ENCODE measurements around the gene CAGE1.
"Not testable (repeated sequence)": the region's sequence is repeated elsewhere in the genome, so short reads cannot be mapped to it uniquely, and the experiment has no call there.

The CAGE1 gene

DNA sequence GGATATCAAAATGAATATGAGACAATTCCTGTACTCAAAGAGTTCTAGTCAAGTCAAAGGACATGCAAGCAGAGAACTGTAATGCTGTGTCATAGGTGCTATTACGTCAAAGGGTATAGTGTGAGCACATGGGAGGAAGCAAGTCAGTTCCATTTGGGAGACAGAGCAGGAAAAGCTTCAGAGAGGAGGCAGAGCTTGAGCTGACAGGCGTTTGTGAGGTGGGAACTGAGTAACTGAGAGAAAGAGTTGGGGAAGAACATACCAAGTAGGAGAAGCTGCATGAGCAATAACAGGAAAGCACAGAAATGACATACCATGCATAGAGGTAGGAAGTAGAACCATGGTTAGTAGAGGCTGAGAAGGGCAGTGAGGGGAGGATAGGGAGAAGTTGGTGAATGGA is 61.3 kb downstream of the CAGE1 start:
- no peak for DNase-seq (ENCODE audit: low read depth)
- no peak for TF ChIP-seq CTCF (IDR thresholded peaks at IDR 0.05; ENCODE audit: control insufficient read depth, extremely low read depth, insufficient read depth)
- H3K4me3 ChIP-seq (ENCODE audit: low read depth, low read length): no peak overlapping the region

DNA sequence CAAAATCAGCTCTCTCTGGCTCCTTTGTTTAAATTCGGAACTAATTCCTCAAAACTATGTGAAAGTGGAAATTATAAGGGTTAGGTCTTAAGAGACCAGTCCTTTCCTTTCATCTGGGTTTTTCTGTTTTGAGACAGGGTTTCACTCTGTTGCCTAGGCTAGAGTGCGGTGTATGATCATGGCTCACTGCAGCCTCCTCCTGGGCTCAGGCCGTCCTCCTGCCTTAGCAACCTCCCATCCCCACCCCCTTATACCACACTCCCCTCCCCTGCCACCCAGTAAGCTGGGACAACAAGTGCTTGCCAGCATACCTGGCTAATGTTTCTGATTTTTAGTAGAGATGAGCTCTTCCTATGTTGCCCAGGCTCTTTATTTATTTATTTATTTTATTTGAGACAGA is 63.8 kb downstream of the CAGE1 start:
- no peak for DNase-seq (ENCODE audit: low read depth)
- no peak for TF ChIP-seq CTCF (IDR thresholded peaks at IDR 0.05; ENCODE audit: control insufficient read depth, extremely low read depth, insufficient read depth)
- no peak overlapping the region for H3K4me3 ChIP-seq (ENCODE audit: low read depth, low read length)

DNA sequence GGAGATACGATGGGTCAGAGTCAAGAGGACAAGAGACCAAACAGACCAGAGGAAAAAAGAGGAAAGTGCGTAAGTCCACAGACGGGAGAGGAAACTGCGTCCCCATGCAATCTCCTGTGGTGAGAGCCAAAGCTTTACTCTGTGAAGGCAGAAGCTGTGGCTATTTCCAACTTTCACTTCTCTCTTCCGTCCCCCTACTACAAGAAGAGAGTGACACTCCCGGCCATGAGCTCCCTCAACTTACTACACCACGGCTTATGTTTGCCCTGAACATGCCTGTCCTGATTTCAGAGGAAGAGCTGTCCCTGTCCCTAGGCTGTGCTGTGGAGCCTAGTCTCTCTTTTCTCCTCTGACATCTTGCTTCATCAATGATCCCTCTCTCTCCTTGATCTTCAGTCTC is 65.0 kb downstream of the CAGE1 start:
- H3K4me3 ChIP-seq (ENCODE audit: low read depth, low read length): no peak overlapping the region
- TF ChIP-seq CTCF (IDR thresholded peaks at IDR 0.05; ENCODE audit: control insufficient read depth, extremely low read depth, insufficient read depth): no peak
- no peak for DNase-seq (ENCODE audit: low read depth)

DNA sequence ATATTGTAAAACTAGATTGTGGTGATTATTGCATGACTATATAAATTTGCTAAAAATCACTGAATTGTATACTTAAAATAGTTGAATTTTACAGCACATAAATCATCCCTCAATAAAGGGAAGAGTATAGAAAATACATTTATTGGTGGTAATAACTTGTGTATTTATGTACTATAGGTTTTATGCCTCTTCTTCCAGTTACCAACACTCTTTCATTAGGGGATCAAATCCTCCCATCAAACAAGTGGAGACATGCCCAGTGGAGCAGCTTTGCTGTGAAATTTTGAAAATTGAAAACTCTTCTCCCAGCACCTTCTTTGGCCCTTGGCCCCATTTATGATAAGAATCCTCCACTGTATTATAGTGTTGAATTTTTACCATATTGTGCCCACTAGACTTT is 66.5 kb downstream of the CAGE1 start:
- TF ChIP-seq CTCF (IDR thresholded peaks at IDR 0.05; ENCODE audit: control insufficient read depth, extremely low read depth, insufficient read depth): no peak
- no peak for DNase-seq (ENCODE audit: low read depth)
- no peak overlapping the region for H3K4me3 ChIP-seq (ENCODE audit: low read depth, low read length)

- not testable (repeated sequence) for DNase-seq (ENCODE audit: low read depth); H3K4me3 ChIP-seq (ENCODE audit: low read depth, low read length)
Measured at GRCh38 chr6:7321866-7322265, 67.7 kb downstream of the CAGE1 start.

DNA sequence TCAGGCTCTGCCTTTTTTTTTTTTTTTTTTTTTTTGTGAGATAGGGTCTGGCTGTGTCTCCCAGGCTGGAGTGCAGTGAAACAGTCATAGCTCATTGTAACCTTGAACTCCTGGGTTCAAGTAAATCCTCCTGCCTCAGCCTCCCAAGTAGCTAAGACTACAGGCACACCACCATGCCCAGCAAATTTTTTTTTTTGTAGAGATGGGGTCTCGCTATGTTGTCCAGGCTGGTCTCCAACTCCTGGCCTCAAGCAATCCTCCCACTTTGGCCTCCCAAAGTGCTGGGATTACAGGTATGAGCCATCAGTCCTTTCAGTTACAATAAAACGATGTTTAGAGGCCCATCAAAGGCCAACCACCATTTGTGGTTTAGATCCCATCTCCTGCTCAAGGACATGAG is 70.1 kb downstream of the CAGE1 start:
- DNase-seq (ENCODE audit: low read depth); H3K4me3 ChIP-seq (ENCODE audit: low read depth, low read length): not testable (repeated sequence)

DNA sequence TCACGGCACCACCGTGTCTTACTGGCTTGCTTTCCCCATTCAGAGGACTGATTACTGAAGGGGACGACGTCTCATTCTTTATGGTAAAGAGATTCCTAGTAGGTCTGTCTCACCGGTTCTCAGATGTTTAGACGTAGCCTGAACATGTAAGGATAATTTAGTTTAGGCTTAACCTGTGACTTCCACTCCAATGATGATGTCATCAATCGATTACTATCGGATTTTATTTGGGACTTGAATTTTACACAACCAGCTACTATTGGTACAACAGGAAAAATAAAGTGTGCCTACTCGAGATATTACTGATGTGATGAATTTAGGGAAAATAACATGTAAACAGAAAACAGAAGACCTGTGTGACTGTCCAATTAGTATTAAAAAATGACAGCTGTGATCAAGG is 72.0 kb downstream of the CAGE1 start:
- TF ChIP-seq CTCF (IDR thresholded peaks at IDR 0.05; ENCODE audit: control insufficient read depth, extremely low read depth, insufficient read depth): no peak
- DNase-seq (ENCODE audit: low read depth): no peak
- H3K4me3 ChIP-seq (ENCODE audit: low read depth, low read length): no peak overlapping the region

DNA sequence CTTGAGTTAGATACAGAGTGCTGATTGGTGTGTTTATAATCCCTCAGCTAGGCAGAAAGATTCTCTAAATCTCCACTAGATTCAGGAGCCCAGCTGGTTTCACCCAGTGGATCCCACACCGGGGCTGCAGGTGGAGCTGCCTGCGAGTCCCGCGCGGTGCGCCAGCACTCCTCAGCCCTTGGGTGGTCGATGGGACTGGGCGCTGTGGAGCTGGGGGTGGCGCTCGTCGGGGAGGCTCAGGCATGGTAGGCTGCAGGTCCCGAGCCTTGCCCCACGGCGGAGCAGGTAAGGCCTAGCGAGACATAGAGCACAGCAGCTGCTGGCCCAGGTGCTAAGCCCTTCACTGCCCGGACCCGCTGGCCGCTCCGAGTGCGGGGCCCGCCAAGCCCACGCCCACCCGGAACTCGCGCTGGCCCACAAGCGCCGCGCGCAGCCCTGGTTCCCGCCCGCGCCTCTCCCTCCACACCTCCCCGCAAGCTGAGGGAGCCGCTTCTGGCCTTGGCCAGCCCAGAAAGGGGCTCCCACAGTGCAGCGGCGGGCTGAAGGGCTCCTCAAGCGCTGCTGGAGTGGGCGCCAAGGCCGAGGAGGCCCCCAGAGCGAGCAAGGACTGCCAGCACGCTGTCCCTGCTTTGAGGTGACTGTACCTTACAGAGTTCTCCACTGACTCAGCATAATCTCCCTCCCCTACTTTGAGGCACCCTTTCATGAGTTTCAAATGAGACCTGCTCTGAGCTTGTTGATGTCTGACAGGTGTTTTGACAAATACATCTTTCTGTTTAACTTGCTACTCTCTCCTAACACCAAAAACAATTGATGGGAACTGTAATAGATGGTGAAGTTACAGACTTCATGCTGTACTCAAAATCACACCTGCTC is 72.6 kb downstream of the CAGE1 start:
- no peak for TF ChIP-seq CTCF (IDR thresholded peaks at IDR 0.05; ENCODE audit: control insufficient read depth, extremely low read depth, insufficient read depth)
- H3K4me3 ChIP-seq (ENCODE audit: low read depth, low read length): no peak overlapping the region
- no peak for DNase-seq (ENCODE audit: low read depth)
